Measurements from ENCODE around the gene KCNK15. TPM values are rescaled to one million over a fixed set of nuclear protein-coding genes. Genes with fewer than 3 reads are reported as not detected.

The KCNK15 gene
- total RNA-seq, 1 experiment from 2014 or later, result 0.06 TPM

DNA sequence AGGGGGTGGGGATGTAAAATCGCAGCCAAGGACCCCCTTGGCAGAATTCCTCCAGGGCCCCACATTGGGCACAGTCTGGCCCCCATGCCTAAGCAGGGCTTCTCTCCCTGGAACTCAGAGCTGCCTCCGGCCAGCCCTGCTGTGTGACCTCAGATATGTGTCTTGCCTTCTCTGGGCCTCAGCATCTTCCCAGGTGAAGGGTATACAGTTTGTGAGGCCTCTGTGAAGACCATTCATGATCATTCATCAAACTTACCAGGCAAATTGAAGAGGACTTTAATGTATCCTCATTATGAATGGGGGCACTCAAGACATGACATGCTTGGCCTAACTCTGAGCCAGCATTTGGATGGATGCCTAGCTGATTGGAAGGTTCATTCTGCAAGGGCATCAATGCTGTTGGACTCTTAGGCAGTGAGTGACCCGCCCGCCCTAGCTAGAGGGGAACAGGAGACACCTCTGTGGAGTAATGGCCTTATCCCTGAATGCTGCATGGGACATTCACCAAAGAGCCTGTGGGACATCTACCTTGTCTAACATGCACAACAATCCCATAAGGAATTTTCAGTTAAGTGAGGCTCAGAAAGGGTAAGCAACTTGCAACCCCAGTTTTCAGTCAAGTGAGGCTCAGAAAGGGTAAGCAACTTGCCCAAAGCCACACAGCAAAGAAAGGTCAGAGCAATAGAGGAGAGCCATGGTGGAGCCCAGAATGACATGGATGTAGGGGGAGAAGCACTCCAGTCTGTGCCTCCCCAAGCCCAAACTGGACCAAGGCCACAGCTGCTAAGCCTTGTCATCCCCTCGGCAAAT lies 30.0 kb upstream of the KCNK15 start:
- DNase-seq (ENCODE audit: low spot score), result no peak

DNA sequence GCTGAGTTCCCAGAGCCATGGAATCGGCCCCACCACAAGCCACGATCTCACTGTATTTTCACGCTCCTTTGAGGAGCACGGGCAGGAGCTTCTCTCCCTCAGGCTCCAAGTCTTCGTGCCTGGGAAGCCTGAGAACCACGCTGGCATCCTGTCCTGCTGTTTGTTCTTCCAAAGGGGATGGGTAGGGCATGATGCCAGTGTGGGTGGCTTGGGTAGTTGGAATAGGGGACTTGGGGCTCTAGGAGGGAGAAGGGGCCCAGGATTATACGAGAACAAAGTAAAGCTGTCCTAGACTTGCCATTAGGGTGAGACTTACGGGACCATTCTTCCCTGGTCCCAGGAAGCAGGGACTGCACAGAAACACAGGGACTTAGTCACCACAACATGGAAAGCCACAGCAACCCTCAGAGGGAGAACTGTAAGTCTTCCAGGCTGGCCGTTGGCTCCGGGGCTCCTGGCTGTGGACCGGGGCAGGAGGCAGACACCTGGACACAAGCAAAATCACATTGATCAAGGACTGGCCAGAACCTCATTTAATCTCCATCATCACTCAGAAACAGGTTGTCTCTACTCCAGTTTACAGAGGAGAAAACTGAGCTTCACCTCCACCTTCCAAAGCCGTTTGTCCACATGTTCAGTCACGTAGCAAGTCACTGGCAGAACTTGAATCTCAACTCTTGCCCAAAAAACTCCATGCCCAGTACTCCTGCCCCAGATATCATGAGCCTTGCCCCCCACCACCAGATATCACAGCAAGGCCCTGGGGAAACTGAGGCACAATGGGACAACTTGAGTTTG lies 29.2 kb upstream of the KCNK15 start:
- peak; percentile 39 for DNase-seq (ENCODE audit: low spot score)

DNA sequence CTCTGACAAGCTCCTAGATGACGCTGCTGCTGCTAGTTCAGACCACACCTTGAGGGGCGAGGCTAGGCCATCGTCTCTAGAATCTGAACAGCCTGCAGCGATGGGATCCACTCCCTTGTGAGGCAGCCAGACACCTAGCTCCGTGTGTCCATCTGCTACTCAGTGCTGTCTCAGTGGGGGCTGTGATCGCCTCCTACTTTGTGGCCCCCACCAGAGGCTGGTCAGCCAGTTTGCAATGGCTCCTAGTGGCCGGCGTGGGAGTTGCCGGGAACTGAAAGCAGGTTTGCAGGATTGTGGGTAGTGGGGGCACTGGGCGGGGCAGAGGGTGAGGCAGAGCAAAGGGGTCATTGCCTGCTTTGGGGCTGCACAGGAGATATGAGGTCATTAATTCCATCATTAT lies 27.7 kb upstream of the KCNK15 start:
- no peak for DNase-seq (ENCODE audit: low spot score)

DNA sequence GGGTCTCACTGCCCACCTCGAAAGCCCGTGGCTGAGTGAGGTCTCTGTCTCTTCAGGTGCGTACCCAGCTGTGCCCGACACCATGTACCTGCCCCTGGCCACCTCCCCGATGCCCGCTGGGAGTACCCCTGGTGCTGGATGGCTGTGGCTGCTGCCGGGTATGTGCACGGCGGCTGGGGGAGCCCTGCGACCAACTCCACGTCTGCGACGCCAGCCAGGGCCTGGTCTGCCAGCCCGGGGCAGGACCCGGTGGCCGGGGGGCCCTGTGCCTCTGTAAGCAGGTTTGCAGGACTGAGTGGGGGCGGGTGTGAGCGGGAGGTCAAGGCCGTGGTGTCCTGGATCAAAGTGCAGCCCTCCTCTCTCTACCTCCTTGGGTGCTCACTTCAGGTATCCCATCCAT lies 25.8 kb upstream of the KCNK15 start:
- no peak for DNase-seq (ENCODE audit: low spot score)

DNA sequence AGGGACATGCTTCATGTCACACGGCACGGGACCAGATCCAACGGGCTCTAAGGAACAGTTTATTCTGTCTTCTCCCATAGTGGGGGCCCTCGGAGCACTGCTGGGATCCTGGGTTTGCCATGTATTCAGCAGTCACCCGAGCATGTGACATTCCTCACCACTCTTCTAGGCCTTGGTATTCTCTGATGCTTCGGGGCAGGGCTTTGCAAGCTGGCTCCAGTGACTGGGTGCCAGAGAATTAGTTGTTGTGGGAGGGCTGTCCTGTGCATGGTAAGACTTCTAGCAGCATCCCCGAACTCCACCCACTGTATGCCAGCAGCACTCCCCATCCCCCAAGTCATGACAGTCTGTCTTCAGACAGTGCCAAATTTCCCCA lies 25.1 kb upstream of the KCNK15 start:
- peak; percentile 84 for DNase-seq (ENCODE audit: low spot score)

DNA sequence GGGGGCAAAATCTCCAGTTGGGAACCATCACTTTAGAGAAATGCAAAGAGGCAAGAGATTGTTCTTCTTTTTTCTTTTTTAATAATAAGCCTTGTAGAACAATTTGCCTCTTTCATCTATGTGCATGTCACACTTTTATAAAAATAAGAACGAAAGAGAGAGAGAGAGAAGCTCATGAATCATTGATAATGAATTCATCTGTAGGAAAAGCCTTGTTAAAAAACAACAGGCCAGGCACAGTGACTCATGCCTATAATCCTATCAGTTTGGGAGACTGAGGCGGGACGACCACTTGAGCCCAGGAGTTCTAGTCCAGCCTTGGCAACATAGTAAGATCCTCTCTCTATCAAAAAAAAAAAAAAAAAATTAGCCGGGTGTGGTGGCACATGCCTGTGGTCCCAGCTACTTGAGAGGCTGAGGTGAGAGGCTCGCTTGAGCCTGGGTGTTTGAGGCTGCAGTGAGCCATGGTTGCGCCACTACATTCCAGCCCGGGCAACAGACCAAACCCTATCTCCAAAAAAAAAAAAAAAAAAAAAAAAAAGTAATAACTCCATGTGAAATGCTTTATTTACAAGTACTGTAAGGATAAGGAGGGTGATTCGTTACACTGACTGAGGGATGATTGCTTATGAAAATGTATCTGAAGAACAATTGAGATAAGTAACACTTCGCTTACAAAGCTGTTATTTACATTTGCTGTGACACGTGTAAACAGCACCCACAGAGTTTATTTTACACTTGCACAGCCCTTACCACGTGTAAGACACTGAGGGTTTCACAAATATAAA lies 24.5 kb upstream of the KCNK15 start:
- DNase-seq (ENCODE audit: low spot score), result peak; percentile 79

DNA sequence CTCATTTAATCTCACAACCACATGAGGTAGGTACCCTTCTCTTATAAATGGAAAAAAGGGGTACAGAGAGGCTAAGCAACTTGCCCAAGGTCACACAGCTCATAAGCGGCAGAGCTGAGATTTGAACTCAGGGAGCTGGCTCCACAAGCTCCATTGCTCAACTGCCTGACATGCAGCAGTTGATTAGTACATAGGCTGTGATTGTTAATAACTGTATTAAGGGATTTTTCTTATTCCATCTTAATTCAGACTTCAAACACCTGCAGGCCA lies 23.9 kb upstream of the KCNK15 start:
- DNase-seq (ENCODE audit: low spot score), result no peak

DNA sequence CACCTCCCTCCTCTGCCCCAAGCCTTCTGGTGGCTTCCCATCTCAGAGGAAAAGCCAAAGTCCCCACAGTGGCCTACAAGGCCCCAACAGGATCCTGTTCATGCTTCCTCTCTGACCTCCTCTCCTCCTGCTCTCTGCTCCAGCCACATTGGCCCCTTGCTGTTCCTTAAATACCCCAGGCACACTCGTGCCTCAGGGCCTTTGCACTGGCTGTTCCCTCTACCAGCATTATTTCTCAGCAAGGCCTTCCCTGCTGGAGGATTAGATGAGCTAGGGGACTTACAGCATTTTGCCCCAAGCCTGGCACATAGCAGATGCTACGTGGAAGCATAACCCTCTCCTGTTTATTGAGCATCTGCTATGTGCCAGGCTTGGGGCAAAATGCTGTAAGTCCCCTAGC lies 22.7 kb upstream of the KCNK15 start:
- DNase-seq (ENCODE audit: low spot score), result no peak

DNA sequence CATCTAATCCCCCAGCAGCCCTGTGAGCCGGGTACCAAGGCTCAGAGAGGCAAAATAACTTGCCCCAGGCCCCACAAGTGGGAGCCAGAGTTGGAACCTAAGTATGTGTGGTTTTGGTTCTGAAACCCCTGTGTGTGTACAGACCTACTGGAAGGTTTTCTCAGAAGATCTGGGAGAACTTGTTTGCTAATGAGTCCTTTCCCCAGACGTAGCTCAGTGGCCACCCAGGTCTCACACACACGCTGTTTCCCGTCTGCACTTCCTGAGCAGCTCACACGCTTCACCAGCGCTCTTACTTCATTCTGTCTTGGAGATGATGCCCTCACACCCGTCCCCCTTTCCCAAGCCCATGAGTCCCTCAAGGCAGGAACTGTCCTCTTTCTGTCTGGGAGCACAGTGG lies 22.3 kb upstream of the KCNK15 start:
- no peak for DNase-seq (ENCODE audit: low spot score)

DNA sequence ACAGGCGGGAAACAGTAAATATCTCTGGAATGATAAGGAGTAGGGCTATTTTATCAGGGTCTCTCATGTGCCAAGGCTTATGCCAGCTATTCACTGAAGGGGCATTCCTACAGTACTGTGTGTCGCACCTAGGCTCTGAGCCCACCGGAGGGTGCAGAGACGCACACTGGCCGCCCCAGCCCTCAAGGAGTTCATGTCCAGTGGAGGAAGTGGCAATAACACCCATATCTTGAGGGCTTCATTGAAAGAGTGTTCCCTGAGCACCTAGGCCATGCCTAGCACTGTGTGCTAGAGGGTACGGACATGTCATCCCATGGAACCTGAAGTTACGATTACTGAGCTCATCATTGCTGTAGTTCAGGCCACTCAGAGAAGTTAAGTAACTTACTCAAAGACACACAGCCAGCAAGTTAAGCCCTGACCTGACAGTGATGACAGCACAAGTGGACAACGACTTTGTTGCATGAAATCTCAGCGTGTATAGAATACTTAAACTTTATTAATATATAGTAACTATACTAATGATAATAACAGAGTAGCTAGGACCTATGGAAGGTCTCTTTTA lies 21.8 kb upstream of the KCNK15 start:
- no peak for DNase-seq (ENCODE audit: low spot score)

DNA sequence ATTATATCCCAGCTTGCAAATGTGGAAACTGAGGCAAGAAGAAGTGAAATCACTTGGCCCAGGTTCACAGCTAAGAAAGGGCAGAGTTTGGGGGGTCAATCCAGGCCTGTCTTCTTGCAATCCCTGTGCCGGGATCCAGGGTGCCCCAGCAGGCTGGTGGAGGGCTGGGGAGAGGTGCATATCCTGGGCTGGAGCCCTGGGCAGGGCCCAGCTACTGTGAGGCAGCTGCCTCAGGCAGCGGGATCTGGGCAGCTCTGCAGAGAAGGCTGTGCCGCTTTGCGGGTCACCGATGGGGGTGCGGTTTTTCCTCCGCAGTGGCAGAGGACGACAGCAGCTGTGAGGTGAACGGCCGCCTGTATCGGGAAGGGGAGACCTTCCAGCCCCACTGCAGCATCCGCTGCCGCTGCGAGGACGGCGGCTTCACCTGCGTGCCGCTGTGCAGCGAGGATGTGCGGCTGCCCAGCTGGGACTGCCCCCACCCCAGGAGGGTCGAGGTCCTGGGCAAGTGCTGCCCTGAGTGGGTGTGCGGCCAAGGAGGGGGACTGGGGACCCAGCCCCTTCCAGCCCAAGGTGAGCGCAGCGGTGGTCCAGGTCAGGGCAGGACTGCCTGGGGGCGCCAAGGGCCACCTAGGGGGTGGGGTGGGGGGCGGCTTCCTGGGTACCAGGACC lies 21.1 kb upstream of the KCNK15 start:
- DNase-seq (ENCODE audit: low spot score), result no peak

DNA sequence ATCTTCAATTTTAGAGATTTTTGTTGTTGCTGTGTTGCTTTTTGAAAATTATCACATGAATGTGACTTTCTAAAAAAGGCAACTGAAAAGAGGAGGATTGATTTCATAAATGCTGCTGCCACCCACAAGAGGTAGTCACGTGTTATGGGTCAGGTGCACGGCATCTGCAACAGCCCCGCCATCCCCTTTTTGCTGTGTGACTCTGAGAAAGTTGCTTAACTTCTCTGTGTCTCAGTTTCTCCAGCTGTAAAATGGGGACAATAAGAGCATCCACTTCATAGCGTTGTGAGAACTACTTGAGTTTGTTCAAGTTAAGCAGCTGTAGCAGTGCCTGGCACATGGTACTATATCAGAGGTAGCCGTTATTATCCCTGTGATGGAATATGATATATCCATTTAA lies 19.8 kb upstream of the KCNK15 start:
- no peak for DNase-seq (ENCODE audit: low spot score)

DNA sequence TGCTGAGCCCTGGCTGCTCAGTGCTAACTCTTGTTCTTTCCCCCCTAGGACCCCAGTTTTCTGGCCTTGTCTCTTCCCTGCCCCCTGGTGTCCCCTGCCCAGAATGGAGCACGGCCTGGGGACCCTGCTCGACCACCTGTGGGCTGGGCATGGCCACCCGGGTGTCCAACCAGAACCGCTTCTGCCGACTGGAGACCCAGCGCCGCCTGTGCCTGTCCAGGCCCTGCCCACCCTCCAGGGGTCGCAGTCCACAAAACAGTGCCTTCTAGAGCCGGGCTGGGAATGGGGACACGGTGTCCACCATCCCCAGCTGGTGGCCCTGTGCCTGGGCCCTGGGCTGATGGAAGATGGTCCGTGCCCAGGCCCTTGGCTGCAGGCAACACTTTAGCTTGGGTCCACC lies 18.6 kb upstream of the KCNK15 start:
- DNase-seq (ENCODE audit: low spot score), result no peak

DNA sequence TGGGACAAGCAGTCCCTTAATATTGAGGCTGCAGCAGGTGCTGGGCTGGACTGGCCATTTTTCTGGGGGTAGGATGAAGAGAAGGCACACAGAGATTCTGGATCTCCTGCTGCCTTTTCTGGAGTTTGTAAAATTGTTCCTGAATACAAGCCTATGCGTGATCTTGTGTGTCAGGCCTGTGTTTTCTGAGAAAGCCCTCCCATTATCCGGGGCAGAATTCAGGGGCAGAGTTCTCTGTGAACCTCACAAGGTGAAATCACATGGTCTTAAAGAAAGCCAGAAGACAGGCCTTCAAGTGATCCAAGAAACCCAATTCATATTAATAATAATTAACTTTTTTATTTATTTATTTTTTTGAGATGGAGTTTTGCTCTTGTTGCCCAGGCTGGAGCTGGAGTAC lies 18.0 kb upstream of the KCNK15 start:
- no peak for DNase-seq (ENCODE audit: low spot score)

DNA sequence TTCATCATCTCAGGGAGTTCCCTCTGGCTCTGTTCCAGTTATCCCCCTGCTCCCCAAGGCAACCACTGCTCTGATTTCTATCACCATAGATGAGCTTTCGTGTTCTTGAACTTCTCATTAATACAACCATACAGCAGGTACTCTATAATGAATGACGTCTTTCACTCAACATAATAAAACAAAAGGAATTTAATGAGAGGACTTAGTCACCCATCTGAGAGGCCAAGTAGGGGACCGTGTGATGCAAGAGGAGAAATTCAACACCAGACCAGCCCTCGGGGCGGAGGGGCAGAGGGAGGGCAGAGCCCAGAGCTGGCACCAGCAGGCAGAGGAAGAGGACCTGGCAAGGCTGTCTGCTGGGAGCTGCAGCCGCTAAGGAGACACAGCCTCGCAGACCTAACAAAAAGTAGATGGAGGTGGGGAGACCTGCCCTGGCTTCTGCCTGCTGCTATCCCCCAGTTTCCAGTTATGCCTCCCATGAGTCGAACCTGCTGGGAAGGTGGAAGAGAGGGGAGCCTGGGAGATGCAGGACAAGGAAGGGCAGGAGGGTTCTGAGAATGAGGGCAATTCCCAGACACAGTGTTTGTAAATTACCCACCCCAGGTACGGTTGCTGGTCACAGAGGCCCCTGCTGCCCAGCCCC lies 16.7 kb upstream of the KCNK15 start:
- DNase-seq (ENCODE audit: low spot score), result peak; percentile 94

DNA sequence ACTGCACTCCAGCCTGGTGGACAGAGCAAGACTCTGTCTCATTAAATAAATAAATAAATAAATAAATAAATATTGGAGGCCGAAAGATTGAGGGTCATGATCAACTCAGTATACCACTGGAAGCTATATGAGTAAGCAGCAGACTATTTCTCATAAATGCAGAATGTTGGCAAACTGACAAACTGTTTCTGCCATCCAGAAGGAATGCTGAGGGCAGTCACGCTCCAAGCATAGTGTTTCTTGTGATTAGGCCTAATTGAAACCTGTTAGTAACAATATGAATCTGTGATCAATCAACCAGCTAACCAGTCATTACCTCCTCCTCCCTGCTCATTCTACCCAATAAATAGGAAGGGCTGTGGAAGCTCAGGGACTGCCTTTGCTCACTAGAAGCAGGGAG lies 15.2 kb upstream of the KCNK15 start:
- peak; percentile 71 for DNase-seq (ENCODE audit: low spot score)

DNA sequence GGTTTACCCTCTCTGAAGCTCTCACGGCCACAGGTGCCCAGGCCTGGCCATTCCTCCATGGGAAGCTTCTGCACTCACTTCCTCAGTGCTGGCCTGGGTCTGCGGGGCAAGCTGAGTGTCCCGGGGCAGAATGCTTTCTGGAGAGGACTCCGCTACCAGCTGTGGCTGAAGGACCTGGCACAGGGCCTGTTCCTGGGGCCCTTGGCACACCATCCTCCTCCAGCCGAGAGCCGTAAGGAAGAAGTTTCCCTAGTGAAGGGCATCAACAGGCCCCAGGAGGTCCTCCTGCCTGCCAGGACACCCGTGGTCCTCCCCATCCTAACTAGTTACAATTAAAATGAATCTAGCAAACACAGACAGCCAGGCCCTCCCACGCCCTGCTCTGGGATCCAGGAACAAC lies 14.0 kb upstream of the KCNK15 start:
- DNase-seq (ENCODE audit: low spot score), result no peak

DNA sequence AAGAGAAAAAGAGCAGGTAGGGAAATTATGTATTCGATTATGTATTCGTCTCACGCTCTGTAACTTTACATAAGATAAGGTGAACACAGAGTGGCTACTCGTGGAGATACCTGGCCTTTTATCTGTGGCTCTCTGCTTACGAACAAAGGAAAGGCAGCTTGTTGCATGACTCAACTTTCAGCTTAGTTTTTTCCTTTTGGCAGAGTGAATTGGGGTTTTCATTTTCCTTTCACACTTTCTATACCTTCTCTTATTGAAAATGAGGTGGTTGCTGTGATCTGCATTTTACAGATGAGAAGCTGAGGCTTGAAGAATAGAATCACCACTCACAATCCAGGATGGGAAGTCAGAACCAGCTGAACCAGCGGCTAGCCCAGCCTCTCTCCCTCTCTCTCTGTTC lies 13.3 kb upstream of the KCNK15 start:
- DNase-seq (ENCODE audit: low spot score), result no peak

DNA sequence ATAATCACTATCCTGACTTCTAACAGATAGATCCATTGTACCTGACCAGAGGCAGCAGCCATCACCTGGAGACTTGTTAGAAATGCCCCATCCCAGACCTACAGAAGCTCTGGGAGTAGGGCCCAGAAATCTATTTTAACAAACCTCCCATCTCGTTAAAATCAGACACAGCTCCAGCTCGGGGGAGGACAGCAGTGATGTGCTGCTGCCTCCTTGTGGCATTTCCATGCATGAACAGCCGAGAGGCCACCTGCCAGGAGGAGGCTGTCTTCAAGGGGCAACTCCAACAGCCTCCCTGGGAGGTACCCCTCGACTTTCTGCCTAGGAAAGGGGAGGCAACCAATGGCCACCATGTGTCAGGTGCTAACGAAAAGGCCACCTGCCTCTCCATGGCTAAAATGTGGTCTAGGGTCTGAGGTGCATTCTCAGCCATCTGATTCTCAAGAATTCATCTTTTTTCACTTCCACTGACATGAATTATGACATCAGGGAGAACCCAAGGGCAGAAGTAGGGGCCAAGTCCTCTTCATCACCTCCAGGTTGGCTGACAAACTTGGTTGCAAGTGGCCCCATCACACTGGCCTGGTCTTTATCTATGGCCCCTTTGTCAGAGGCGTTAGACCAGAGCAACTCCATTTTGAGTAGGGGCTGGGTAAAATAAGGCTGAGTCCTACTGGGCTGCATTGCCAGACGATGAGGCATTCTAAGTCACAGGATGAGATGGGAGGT lies 12.2 kb upstream of the KCNK15 start:
- peak; percentile 67 for DNase-seq (ENCODE audit: low spot score)

DNA sequence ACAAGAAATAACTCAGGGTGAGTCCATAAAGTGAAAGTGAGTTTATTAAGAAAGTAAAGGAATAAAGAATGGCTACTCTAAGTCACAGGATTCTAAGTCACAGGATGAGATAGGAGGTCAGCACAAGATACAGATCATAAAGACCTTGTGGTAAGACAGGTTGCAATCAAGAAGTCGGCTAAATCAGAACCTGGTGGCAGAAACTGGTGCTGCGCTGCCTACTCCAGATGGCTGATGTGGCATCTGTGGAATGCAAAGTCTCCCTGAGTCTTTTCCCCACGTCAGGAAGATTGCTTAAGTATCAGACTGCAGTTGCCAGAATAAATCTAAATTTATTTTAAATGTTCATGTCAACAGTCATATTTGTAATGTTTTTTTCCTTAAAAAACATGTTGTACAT lies 10.7 kb upstream of the KCNK15 start:
- peak; percentile 59 for DNase-seq (ENCODE audit: low spot score)

DNA sequence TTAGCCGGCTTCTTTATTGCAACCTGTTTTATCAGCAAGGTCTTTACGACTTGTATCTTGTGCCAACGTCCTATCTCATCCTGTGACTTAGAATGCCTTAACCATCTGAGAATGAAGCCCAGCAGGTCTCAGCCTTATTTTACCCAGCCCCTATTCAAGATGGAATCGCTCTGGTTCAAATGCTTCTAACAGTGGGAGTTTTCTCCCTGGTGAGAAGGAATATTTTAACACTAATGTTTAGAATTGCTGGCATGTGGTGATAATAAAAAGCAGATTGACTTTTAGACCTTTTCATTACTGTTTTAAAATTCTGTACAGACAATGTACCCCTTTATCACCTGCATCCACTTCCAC lies 9.9 kb upstream of the KCNK15 start:
- DNase-seq (ENCODE audit: low spot score), result no peak

All from H4 (cell line).